Peyer's patch (tissue), 4 donors: Measurements from ENCODE around the gene GNAQ.

Source experiments
- POLR2A ChIP-seq, 2 donors: fragments of 450-650 bp; IDR thresholded peaks; one replicate each; pipeline ENCODE4 v1.5.1; 2017; ENCODE audit warnings: antibody characterized with exemption in 2 of 2, mild to moderate bottlenecking in 2 of 2, moderate library complexity in 2 of 2
- TF ChIP-seq, protein P1 (sequence below), 6 experiments: fragments of 450-650 bp in 4 of 6; fragments of 200-600 bp in 2 of 6; sonication (generic) in 1 of 6; IDR thresholded peaks; one replicate each; pipeline ENCODE4 v1.5.1; 2017 to 2019; ENCODE audit warnings: antibody characterized with exemption in 6 of 6, mild to moderate bottlenecking in 3 of 6, moderate library complexity in 1 of 6

GRCh38 chr9:77815260-77815659 is 216.4 kb downstream of the GNAQ start:
- TF ChIP-seq, protein P1, sequence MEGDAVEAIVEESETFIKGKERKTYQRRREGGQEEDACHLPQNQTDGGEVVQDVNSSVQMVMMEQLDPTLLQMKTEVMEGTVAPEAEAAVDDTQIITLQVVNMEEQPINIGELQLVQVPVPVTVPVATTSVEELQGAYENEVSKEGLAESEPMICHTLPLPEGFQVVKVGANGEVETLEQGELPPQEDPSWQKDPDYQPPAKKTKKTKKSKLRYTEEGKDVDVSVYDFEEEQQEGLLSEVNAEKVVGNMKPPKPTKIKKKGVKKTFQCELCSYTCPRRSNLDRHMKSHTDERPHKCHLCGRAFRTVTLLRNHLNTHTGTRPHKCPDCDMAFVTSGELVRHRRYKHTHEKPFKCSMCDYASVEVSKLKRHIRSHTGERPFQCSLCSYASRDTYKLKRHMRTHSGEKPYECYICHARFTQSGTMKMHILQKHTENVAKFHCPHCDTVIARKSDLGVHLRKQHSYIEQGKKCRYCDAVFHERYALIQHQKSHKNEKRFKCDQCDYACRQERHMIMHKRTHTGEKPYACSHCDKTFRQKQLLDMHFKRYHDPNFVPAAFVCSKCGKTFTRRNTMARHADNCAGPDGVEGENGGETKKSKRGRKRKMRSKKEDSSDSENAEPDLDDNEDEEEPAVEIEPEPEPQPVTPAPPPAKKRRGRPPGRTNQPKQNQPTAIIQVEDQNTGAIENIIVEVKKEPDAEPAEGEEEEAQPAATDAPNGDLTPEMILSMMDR (IDR thresholded peaks at IDR 0.05) = no peak
- no peak for TF ChIP-seq POLR2A (IDR thresholded peaks at IDR 0.05)
